Germinal center (tissue), 1 donor: ENCODE data around the gene CAMKV.
"Not testable (repeated sequence)": the region's sequence is repeated elsewhere in the genome, so short reads cannot be mapped to it uniquely, and the experiment has no call there.

ENCODE experiments used
- DNase-seq: peaks from one replicate; pipeline ENCODE4 v3.0.0; 2012; ENCODE audit warnings: mixed read lengths, low spot score

The CAMKV gene

DNA sequence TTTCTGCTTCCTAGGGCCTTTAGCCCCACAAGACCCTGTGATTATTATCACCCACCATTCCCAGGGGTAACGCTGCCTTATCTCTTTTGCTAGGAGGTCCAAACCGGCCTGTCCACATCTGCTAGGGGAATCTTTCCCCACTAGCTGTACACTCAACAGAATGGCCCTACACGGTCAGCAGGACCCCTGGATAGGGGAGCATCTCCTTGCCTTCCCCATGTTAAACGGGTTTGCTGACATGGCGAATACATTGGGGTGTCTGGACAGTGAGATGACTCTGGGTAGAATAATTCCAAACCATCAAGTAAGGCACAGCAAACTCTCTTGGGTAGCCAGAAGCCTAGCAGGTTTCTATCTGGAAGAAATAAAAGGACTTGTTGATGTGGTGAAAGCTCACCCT, 14.0 kb downstream of the CAMKV start:
- no peak for DNase-seq

DNA sequence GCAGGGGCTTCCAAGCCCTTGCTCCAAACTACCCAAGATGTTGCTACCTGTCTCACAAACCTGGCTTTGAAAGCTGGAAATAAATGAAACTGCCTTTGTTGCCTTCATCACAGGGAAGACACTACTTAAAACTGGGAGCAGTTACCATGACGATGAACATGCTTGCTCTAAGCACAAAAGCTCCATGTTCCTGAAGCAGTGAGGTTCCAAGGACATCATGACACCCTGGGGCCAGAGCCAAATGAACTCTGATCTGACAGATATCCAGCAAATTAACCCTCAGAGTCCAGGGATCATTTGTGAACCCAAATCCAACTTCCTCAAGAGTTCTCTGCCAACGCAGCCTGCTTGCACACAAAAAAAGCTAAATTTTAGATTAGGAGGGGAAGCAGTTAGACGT, 24.0 kb downstream of the CAMKV start:
- no peak for DNase-seq

DNA sequence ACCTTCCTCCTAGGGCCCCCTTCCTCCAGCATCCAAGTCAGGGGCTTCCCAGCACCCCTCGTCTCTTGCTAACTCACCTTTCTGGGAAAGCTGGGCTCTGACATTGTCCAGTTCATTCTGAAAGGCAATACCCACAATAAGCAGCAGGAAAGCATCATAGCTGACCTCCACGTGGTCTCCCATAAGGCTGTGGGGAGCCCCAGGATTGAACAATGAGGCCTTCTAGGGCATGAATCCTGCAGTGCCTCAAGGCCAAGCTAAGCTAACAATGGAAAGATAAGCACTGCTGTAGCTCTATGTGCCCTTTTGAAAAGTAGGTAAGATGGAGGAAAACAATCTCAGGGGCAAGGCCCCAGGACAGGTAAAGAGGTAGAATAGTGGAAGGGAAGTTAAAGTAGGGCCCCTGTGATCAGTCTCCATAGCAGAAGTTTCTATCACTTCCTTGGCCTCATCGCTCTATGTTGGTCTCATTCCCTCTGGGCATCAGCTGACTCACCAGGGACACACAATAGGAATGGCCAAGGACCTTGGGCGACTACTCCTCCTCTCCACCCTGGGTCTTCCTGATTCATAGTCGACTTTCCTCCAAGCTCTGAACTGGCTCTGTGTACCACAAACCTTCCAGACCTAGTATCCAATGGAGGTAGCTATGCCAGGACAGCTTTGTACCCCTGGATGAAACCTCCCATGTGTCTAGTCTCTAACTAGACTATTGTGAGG, 25.1 kb downstream of the CAMKV start:
- no peak for DNase-seq

DNA sequence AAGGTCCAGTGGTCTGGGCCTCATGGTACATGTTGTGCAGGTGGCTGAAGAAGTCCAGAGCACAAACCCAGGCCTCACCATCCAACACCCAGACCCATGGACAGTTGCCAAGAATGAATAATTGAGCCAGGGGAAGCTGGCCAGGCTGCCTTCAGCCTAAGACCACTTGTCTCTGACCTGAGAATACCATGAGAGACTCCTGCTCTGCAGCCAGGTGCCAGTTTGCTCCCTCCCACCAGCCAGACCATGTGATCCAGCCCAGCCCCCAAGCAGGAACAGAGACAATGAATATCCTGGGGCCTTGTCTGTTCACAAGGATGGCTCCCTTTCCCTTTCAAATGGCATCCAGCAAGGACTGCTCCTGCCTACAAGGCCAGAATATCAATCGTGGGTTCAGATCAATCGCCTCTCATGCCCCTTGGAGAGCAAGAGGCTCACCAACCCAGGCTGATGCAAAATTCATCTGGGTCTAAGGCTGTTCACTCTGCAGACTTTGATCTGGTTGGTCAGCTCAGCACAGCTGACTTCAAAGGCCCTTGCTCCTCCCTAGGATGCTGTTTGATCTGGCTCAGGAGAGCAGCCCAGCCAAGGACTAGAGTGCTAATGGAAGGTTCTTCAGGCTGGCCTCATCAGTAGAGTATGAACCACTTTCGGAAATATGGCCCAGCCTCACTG, 26.7 kb downstream of the CAMKV start:
- DNase-seq = no peak

DNA sequence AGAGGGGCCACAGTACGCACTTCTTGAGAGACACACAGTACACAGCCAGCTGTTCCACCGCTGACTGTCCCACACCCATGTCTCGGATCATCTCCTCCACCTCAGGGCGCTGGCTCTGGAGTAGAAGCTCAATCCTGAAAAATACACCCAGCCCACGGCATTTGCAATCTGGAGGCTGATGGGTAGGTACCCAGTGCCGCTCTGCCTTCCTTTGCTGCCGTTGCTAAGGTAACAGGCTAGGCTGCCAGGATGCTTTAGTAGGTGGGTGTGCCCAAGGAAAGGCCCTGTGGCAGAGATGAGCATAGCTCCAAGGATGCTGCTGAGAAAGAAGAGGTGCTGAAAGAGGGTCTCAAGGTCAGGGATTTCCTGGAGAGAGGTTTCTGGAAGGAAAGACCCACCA, 27.9 kb downstream of the CAMKV start:
- no peak for DNase-seq

DNA sequence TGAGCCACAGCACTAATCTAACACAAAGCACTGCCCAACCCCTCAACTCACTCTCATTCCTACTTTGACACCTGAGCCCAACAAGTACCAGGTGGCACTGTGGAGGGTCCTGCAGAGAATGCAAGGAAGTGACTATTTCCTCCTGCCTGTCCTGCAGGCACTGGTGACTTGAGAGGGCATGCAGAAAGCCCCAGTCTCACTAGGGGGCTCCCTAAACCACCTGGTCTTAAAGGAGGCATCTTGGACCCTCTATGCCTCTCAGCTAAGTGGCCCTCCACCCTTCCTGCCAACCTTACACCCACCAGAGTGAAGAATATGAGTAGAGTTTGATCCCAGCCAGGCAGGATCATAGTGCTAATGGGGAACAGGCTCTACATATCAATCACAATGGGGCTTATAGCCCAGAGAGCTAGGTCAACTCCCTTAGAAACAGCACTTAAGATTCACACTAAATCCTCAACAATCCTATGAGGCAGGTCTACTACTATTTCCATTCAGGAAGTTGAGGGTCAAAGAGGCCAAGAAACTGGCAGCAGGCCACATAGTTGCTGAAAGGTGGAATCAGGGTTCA, 28.5 kb downstream of the CAMKV start:
- DNase-seq = peak; percentile 51

DNA sequence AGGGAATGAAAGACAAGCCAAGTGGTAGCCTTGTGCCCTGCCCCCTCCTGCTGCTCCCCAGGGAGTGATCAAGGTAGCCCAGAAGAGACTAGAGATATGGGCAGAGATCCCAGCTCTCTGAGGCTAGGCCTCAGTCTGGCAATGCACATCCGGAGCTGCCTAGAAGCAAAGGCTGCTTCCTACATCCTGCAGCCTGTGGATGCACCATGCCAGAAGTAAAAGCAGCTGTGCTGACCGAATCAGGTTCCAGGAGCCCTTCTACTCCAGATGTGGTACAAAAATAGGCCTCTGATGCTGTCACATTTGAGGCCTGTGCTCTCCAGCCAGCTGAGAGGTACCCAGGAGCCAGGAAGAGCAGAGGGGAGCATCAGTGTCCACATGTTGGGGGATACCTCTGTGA, 29.3 kb downstream of the CAMKV start:
- DNase-seq = no peak

DNA sequence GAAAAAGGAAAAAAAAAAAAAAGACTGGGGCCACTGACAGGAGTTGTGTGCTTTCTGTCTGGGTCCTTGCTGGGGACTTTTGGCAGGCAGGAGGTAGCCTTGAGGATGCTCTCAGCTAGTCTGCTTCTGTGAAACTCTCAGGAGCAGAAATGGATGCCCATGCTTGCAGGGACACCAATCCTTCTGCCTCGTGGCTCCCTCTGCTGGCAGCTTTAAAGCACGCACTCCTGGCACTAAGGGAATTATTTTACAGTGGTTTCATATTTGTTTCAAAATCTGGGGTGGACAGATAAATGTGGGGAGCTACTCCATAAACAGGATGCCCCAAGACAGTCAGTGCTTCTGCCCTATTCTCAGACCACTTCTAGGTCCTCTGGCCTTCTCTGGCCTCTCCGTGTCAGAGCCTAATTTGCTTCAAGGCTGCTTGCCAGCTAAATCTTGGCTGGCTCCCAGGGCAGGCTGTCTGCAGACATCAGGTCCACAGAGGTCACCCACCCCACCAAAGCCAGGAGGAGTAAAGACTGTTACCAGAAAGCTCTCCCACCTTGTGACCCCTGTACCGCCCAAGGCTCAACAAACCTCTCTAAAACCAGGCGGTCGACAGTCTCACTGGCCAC, 30.4 kb downstream of the CAMKV start:
- peak; percentile 75 for DNase-seq

DNA sequence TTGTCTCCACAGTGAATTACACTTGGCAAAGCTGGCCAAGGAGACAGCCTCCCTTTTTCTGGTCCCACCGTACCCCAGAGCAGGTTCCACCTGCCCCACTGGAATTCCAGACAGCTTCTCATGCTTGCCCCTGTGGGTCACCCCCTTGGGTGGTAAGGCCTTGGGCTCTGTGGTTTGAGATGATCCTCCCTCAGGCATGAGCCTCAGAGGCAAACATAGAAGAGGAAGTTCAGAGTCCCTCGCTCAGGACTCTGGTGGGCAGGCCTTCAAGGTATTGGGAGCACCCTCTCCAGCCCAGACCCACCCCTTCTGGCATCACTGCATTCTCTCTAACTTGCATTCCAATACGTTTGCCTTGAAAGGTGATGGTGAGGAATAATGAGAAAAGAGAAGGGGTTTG, 38.4 kb downstream of the CAMKV start:
- no peak for DNase-seq

DNA sequence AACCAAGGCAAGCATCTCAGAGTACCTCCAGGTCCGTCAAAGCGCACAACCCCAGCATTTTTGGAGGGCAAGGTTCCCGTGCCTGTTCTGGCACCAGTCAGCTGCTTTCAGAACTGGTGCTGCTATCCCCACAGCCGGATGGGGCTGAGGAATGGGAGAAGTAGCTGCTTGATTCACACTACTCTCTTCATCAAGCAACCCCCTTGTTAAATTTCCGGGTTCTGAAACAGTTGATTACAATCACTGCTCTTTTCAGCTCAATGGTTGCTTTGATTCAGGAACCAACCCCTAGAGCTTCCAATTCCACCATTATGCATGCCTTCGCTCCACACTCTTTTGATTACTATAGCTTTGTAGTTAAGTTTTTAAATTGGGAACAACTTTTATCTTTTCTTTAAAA, 43.7 kb downstream of the CAMKV start:
- no peak for DNase-seq

DNA sequence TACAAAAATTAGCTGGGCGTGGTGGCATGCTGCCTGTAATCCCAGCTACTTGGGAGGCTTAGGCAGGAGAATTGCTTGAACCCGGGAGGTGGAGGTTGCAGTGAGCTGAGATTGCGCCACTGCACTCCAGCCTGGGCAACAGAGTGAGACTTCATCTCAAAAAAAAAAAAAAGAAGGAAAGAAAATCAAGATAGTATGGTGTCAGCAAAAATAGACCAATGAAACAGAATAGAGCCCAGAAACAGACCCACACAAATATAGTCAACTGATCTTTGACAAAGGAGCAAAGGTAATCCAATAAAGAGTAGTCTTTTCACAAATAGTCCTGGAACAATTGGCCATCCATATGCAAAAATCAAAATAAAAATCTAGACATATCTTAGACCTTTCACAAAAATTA, 46.6 kb downstream of the CAMKV start:
- not testable (repeated sequence) for DNase-seq

DNA sequence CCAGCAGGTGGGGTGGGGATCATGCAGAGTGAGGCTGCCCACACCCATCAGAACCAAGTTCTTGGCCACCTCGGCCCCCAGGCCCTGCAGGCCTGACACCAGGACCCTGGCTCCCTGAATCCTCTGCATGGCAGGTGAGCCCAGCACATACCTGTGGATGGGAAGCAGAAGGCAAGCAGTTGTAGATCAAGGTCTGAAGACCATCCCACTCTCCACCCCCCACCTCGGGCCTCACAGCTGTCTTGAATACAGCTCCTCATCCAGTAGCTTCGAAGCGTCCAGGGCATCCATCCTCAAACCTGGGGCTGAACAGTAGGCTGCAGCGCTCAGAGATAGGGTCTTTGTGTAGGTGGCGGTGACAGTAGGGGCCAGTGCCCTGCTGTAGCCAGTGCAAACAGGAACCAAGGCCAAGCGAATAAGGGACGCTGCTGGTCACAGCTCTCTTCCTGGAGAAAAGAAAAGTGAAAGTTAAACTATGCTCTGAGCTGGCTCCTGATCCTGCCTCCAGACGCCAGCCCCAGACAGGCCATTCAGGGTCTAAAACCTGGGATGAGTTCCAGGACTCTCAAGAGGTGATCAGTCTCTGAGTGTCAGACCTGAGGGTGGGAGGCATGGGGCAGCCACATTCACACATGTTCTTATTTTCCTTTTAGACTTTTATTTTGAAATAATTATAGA, 56.1 kb downstream of the CAMKV start, which contains the start of gene UBA7:
UBA7 (minus strand) TSS at position 457 of the 678 bp plus-strand sequence; CDS start at position 291, 166 bp downstream.
- DNase-seq = peak; percentile 73

DNA sequence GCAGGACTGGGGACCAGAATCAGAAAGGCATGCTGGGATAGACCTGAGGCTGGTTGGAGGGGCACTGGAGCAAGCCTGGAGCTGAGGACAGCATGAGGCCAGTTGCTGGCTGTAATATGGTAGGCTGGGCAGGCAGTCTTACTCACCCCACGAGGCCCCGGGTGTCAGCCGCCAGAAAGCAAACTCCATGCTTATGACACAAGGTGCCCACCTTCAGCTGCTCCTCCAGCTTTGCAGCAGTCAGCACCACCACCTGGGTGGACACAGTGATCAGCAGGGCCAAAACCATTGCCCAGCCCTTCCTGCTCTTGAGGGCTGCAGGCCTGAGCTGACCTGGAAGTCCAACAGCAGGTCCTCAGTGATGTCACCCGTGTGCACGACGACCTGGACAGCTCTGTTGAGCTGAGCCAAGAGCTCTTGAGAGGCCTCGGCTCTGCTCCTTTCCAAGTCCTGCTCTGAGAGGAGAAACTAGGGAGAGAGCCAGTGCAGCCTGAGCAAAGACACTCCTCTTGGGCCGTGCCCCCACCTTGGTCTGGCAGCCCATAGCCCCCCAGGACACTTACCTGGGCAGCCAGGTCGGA, 56.7 kb downstream of the CAMKV start:
- DNase-seq = no peak
